Measurements from ENCODE around the gene NTNG1. TPM values are rescaled to one million over a fixed set of nuclear protein-coding genes. Genes with fewer than 3 reads are reported as not detected.

The NTNG1 gene
- total and polyA plus RNA-seq, 2 of the 13 experiments (the other 11 are each of a cell fraction or from before 2014, with no cell fraction given), result not detected

GRCh38 chr1:107526524-107527198 is 385.8 kb downstream of the NTNG1 start (continued):
- peak; percentile 49; the same call in 1 of the 2 replicates for TF ChIP-seq REPIN1 (CRISPR knock-in tag; IDR thresholded peaks at IDR 0.05; ENCODE audit: borderline replicate concordance, low read depth)
- TF ChIP-seq XRCC5 (optimal IDR thresholded peaks at IDR 0.05; ENCODE audit: low read length), result peak; percentile 26
- no peak for TF ChIP-seq ZNF724P (CRISPR knock-in tag; IDR thresholded peaks at IDR 0.05; ENCODE audit: borderline replicate concordance)
- no peak for TF ChIP-seq ZNF17 (CRISPR knock-in tag; IDR thresholded peaks at IDR 0.05)
- TF ChIP-seq PLRG1 (conservative IDR thresholded peaks at IDR 0.05), result no peak
- peak; percentile 66; the same call in 1 of the 2 replicates for TF ChIP-seq CEBPG (CRISPR knock-in tag; IDR thresholded peaks at IDR 0.05)
- 0 out of 2 replicates have a peak, but pooled peaks have one; percentile 82 for TF ChIP-seq STAT6 (CRISPR knock-in tag; IDR thresholded peaks at IDR 0.05; ENCODE audit: borderline replicate concordance)
- TF ChIP-seq ZBTB40 (IDR thresholded peaks at IDR 0.05), result no peak
- no peak for TF ChIP-seq ZBTB40 (CRISPR knock-in tag; IDR thresholded peaks at IDR 0.05)
- no peak for TF ChIP-seq WIZ (CRISPR knock-in tag; IDR thresholded peaks at IDR 0.05)
- no peak; the same call in 1 of the 2 replicates for TF ChIP-seq KAT7 (CRISPR knock-in tag; IDR thresholded peaks at IDR 0.05; ENCODE audit: borderline replicate concordance)
- no peak for TF ChIP-seq CBX1 (IDR thresholded peaks at IDR 0.05; ENCODE audit: low read depth)
- peak; percentile 31; the same call in 1 of the 2 replicates for TF ChIP-seq MBD4 (IDR thresholded peaks at IDR 0.05; ENCODE audit: borderline replicate concordance, low read length)
- no peak for TF ChIP-seq ZC3H13 (CRISPR knock-in tag; IDR thresholded peaks at IDR 0.05)
- peak; percentile 91 for TF ChIP-seq FOXO1 (CRISPR knock-in tag; IDR thresholded peaks at IDR 0.05)
- peak; percentile 59; the same call in 1 of the 2 replicates for TF ChIP-seq ZNF639 (CRISPR knock-in tag; conservative IDR thresholded peaks at IDR 0.05)
- TF ChIP-seq ZNF598 (CRISPR knock-in tag; IDR thresholded peaks at IDR 0.05; ENCODE audit: borderline replicate concordance), result no peak
- TF ChIP-seq SMARCE1 (IDR thresholded peaks at IDR 0.05; ENCODE audit: borderline replicate concordance), result no peak
